Upper lobe of left lung (tissue), 6 donors: ENCODE measurements around the gene WLS. TPM values are rescaled to one million over a fixed set of nuclear protein-coding genes. Genes with fewer than 3 reads are reported as not detected.

Source experiments
- ATAC-seq, 2 donors: fragments of 200-7000 bp; cut with Tn5 transposase; one replicate each; pipeline ENCODE4 v1.9.1; 2022; ENCODE audit warnings: mild to moderate bottlenecking in 2 of 2, moderate library complexity in 2 of 2; ENCODE audit not compliant: low FRiP score in 2 of 2
- DNase-seq, 2 donors: peaks; one replicate each; pipeline ENCODE4 v3.0.0-alpha.2; 2019 to 2020
- H3K27ac ChIP-seq, 4 donors: fragments of 200-600 bp; sonication (generic); one replicate each; pipeline ENCODE4 v1.5.1; 2016 to 2019
- H3K27me3 ChIP-seq, 4 donors: fragments of 200-600 bp; sonication (generic); one replicate each; pipeline ENCODE4 v1.5.1; 2017 to 2019
- H3K36me3 ChIP-seq, 4 donors: fragments of 200-600 bp; sonication (generic); one replicate each; pipeline ENCODE4 v1.5.1; 2016 to 2019
- H3K4me1 ChIP-seq, 4 donors: fragments of 200-600 bp; sonication (generic); one replicate each; pipeline ENCODE4 v1.5.1; 2018 to 2019
- H3K4me3 ChIP-seq, 4 donors: fragments of 200-600 bp; sonication (generic); one replicate each; pipeline ENCODE4 v1.5.1; 2017 to 2019; ENCODE audit warnings: mild to moderate bottlenecking in 2 of 4, moderate library complexity in 1 of 4
- H3K9me3 ChIP-seq, 4 donors: fragments of 200-600 bp; sonication (generic); one replicate each; pipeline ENCODE4 v1.5.1; 2018 to 2019
- EP300 ChIP-seq, 4 donors: sonication (generic); formaldehyde crosslinking; IDR thresholded peaks; one replicate each; pipeline ENCODE4 v1.5.1; 2017; ENCODE audit warnings: antibody characterized with exemption in 4 of 4, control low read depth in 2 of 4
- POLR2A ChIP-seq, 4 donors: fragments of 450-650 bp; IDR thresholded peaks; one replicate each; pipeline ENCODE4 v1.5.1; 2016 to 2017; ENCODE audit warnings: antibody characterized with exemption in 4 of 4, mild to moderate bottlenecking in 2 of 4
- POLR2AphosphoS5 ChIP-seq, 2 donors: sonication (generic); formaldehyde crosslinking; IDR thresholded peaks; one replicate each; pipeline ENCODE4 v1.5.1; 2017; ENCODE audit warnings: antibody characterized with exemption in 2 of 2
- WGBS, 2 donors: methylation state at CpG; one replicate each; pipeline ENCODE4 v1.1.5; 2017 to 2018; 5-methylcytosine and 5-hydroxymethylcytosine counted together
- total RNA-seq, 6 donors: library from RNA; depleted of rRNA in 4 of 6; stranded (reverse); fragments of >200 nt in 4 of 6; gene quantifications; one replicate each; pipeline versions ENCODE4 v1.1.0 to v1.2.1, GENCODE V29; 2016 to 2021
- TF ChIP-seq, protein P1 (sequence below), 6 experiments: fragments of 450-650 bp in 4 of 6; fragments of 200-600 bp in 2 of 6; sonication (generic) in 2 of 6; IDR thresholded peaks; one replicate each; pipeline ENCODE4 v1.5.1; 2016 to 2019; ENCODE audit warnings: antibody characterized with exemption in 6 of 6
- donor health status: DM: no; HTN: no; CAD: no; lungs with moderate emphysema.
- donor health status: DM: no; HTN: yes; CAD: no; lungs with severe emphysema.

The WLS gene
- total RNA-seq, 6 donors from 2014 or later: 33.5 to 113 (median 61.3) TPM

DNA sequence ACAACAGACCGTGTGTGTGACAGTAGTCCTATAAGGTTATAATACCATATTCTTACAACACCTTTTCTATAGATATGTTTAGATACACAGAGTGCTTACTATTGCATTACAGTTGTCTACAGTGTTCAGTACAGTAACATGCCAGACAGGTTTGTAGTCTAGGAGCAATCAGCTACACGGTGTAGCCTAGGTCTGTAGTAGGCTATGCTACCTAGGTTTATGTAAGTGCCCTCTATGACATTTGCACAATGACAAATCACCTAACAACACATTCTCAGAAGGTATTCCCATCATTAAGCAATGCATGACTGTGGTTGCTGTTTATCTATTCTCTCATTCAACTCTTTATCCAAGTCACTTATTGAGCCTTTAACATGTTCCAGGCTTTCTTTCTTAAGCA lies 1.8 kb upstream of the WLS start:
- DNase-seq (no peak), ATAC-seq (no peak)
- Histone ChIP-seq H3K9me3 (no peaks in the 10 kb centered on the region), H3K27me3 (no peaks in the 10 kb centered on the region), H3K4me3 (no peak overlapping the region), H3K4me1 (peaks cover 3 to 23% (median 10%) of the 10 kb centered on the region in 4 donors), H3K27ac (no peak overlapping the region), H3K36me3 (no peaks in the 10 kb centered on the region)
- WGBS, 2 donors: 80 to 83% methylated on average over 2 of the region's 2 CpGs
- no peak for TF ChIP-seq POLR2AphosphoS5 (IDR thresholded peaks at IDR 0.05)
- TF ChIP-seq EP300 (IDR thresholded peaks at IDR 0.05): no peak
- TF ChIP-seq POLR2A (IDR thresholded peaks at IDR 0.05): no peak
- TF ChIP-seq, protein P1, sequence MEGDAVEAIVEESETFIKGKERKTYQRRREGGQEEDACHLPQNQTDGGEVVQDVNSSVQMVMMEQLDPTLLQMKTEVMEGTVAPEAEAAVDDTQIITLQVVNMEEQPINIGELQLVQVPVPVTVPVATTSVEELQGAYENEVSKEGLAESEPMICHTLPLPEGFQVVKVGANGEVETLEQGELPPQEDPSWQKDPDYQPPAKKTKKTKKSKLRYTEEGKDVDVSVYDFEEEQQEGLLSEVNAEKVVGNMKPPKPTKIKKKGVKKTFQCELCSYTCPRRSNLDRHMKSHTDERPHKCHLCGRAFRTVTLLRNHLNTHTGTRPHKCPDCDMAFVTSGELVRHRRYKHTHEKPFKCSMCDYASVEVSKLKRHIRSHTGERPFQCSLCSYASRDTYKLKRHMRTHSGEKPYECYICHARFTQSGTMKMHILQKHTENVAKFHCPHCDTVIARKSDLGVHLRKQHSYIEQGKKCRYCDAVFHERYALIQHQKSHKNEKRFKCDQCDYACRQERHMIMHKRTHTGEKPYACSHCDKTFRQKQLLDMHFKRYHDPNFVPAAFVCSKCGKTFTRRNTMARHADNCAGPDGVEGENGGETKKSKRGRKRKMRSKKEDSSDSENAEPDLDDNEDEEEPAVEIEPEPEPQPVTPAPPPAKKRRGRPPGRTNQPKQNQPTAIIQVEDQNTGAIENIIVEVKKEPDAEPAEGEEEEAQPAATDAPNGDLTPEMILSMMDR (IDR thresholded peaks at IDR 0.05): no peak

DNA sequence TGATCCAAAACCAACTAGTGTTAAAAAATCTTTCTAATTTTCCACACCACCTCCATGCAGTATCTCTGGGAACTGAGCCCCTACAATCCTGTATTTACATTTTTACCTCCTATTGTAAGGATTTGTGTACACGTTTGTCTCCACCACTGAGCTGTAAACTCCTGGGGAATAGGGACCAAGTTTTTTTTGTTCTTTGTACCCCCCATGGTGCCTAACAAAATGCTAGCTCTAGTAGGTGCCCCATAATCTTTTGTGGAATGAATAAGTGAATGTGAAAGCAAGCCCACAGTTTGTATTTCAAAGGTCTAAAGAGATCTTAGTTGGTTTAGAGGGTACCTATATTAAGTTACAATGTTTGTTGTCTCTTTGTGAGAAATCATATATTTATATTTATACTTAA lies 879 bp upstream of the WLS start:
- no peaks in the 10 kb centered on the region for H3K9me3 ChIP-seq
- no peak for DNase-seq
- H3K27me3 ChIP-seq: no peaks in the 10 kb centered on the region
- no peak for TF ChIP-seq POLR2AphosphoS5 (IDR thresholded peaks at IDR 0.05)
- TF ChIP-seq EP300 (IDR thresholded peaks at IDR 0.05): no peak
- TF ChIP-seq, protein P1 (IDR thresholded peaks at IDR 0.05): no peak
- TF ChIP-seq POLR2A (IDR thresholded peaks at IDR 0.05): no peak
- peak overlapping the region in 3 of 4 donors; percentile 69 to 76 (median 75) for H3K4me3 ChIP-seq
- H3K36me3 ChIP-seq: no peaks in the 10 kb centered on the region
- H3K27ac ChIP-seq: peak overlapping the region in 2 of 4 donors; percentile 25 to 88
- 24 to 38% methylated on average over 1 of the region's 1 CpG for WGBS, 2 donors
- ATAC-seq: no peak
- peaks cover 3 to 25% (median 11%) of the 10 kb centered on the region in 4 donors for H3K4me1 ChIP-seq

DNA sequence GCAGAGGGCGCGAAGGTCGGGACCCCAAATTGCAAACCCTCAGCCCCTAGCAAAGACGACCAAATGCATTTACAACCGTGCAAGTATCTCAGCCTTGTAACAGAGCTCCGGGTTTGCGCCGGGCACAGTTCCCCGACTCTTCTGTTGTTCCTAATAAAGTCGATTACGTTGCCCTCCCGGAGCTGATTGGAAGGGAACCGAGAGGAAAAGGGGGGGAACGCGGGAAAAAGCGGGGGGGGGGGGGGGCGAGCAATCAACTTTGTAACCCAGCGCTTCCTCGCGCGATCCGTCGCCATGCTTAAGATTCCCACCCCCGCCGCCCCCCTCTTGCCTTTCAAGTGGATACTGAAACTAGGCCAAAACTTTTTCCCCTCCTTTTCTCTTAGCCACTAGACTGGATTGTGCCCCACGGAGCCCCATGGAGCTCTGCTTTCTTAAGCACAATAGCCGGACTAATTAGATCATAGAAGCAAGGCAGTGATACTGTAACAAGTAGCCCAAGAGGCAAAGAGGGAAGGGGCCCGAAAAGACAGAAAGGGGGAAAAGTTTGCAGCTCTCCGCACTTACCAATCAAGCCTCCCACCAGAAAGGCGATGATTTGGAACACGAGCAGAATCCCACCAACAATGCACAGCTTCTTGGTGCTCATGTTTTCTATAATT lies 565 bp downstream of the WLS start:
- H3K27ac ChIP-seq: peak overlapping the region; percentile 72 to 88 (median 84)
- 1 to 3% methylated on average over 12 to 25 of the region's 31 CpGs for WGBS, 2 donors
- TF ChIP-seq, protein P1 (IDR thresholded peaks at IDR 0.05): no peak
- TF ChIP-seq POLR2AphosphoS5 (IDR thresholded peaks at IDR 0.05) (peak in 1 of 2 donors; percentile 62), POLR2A (IDR thresholded peaks at IDR 0.05) (peak in 1 of 4 donors; percentile 29)

DNA sequence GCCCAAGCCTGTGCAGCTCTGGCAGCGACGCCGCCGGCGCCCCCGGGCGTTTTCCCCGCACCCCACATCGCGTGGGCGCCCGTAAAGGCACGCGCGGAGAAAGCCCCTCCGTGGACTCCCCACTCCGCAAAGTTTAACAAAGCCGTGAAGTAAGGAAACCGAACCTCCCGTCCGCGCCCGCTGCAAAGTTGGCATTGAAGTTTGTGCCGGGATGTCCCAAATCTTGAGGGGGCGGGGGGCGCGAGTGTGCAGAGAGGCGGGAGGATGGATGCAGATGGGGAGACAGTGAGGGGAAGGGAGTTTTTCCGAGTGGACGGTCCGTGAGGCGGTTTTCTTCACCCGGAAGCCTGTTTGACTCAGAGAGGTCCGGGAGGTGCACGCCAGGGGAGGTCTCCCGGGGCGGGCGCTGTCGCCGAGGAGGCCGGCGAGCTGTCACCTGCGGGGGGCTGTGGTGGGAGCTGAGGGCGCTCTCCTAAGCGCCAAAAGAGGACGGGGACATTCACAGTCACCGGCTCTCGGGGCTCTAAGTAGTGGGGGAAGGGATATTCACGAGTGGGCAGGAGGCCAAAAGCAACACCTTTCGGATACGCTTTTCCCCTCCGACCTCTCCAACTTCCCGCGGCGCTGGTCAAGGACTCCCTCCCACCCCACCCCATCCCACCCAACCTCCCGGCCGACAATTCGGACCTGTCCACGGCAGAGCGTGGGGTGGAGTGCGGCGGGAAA lies 1.3 kb downstream of the WLS start:
- 2 to 3% methylated on average over 36 to 60 of the region's 62 CpGs for WGBS, 2 donors

More for the DNA sequence above, 565 bp downstream of the WLS start:
- H3K27me3 ChIP-seq: no peaks in the 10 kb centered on the region
- DNase-seq: peak in 1 of 2 donors; percentile 68
- peak overlapping the region; percentile 69 to 76 (median 72) for H3K4me3 ChIP-seq
- no peaks in the 10 kb centered on the region for H3K9me3 ChIP-seq
- H3K4me1 ChIP-seq: peaks cover 3 to 25% (median 11%) of the 10 kb centered on the region in 4 donors
- ATAC-seq: peak; percentile 67 to 71
- no peaks in the 10 kb centered on the region for H3K36me3 ChIP-seq

More for the DNA sequence above, 1.3 kb downstream of the WLS start:
- H3K36me3 ChIP-seq: no peaks in the 10 kb centered on the region
- DNase-seq (peak; percentile 41 to 85), ATAC-seq (peak; percentile 28 to 36)
- peak overlapping the region; percentile 72 to 88 (median 84) for H3K27ac ChIP-seq
- H3K4me3 ChIP-seq: peak overlapping the region; percentile 69 to 76 (median 72)
- peaks cover 3 to 25% (median 11%) of the 10 kb centered on the region in 4 donors for H3K4me1 ChIP-seq
- no peaks in the 10 kb centered on the region for H3K9me3 ChIP-seq
- TF ChIP-seq POLR2A (IDR thresholded peaks at IDR 0.05) (no peak), POLR2AphosphoS5 (IDR thresholded peaks at IDR 0.05) (no peak), EP300 (IDR thresholded peaks at IDR 0.05) (no peak)
- TF ChIP-seq, protein P1 (IDR thresholded peaks at IDR 0.05): peak in 1 of 6 experiments; percentile 9
- H3K27me3 ChIP-seq: no peaks in the 10 kb centered on the region
